SK-N-SH treated with all-trans-retinoic acid at 6 μM for 48 hours (cell line): ENCODE measurements around the gene LAMB4.

Experiments
- ISL1 ChIP-seq: fragments of 250-450 bp; sonication (Bioruptor Pico); IDR thresholded peaks from 2 replicates; pipeline ENCODE4 v2.1.2; 2022; ENCODE audit warnings: mild to moderate bottlenecking, moderate library complexity
- OSR1 ChIP-seq: fragments of 250-450 bp; sonication (Bioruptor Pico); IDR thresholded peaks from 2 replicates; pipeline ENCODE4 v1.8.0; 2022; ENCODE audit warnings: moderate library complexity, mild to moderate bottlenecking, inconsistent platforms
- PATZ1 ChIP-seq: fragments of 250-450 bp; sonication (Bioruptor Pico); IDR thresholded peaks from 2 replicates; pipeline ENCODE4 v1.8.0; 2020; ENCODE audit warnings: mild to moderate bottlenecking, moderate library complexity, borderline replicate concordance
- RARB ChIP-seq: fragments of 250-450 bp; sonication (Bioruptor Pico); IDR thresholded peaks from 2 replicates; pipeline ENCODE4 v1.8.0; 2021; ENCODE audit warnings: mild to moderate bottlenecking, moderate library complexity
- SNAI2 ChIP-seq: fragments of 250-450 bp; sonication (Bioruptor Pico); IDR thresholded peaks from 2 replicates; pipeline ENCODE4 v1.5.0; 2020; ENCODE audit warnings: mild to moderate bottlenecking, moderate library complexity
- TSHZ2 ChIP-seq: fragments of 250-450 bp; sonication (Bioruptor Pico); IDR thresholded peaks from 2 replicates; pipeline ENCODE4 v1.5.0; 2020; ENCODE audit warnings: mild to moderate bottlenecking, moderate library complexity
- ZC3H10 ChIP-seq: fragments of 250-450 bp; sonication (Bioruptor Pico); IDR thresholded peaks from 2 replicates; pipeline ENCODE4 v1.5.1; 2021; ENCODE audit warnings: mild to moderate bottlenecking, moderate library complexity
- ZFP3 ChIP-seq: fragments of 250-450 bp; sonication (Bioruptor Pico); IDR thresholded peaks from 2 replicates; pipeline ENCODE4 v1.5.0; 2020; ENCODE audit warnings: mild to moderate bottlenecking, moderate library complexity
- ZNF565 ChIP-seq: fragments of 450-650 bp; formaldehyde crosslinking; conservative IDR thresholded peaks from 2 replicates; pipeline ENCODE4 v1.5.0; 2020; ENCODE audit warnings: low read depth, mild to moderate bottlenecking, moderate library complexity
- ZNF70 ChIP-seq: fragments of 450-650 bp; formaldehyde crosslinking; IDR thresholded peaks from 2 replicates; pipeline ENCODE4 v1.5.0; 2020; ENCODE audit warnings: mild to moderate bottlenecking, moderate library complexity

GRCh38 chr7:108134486-108134885 lies 4.3 kb upstream of the LAMB4 start:
- TF ChIP-seq PATZ1 (CRISPR knock-in tag) (no peak), RARB (no peak), ZFP3 (CRISPR knock-in tag) (no peak), ZNF70 (CRISPR knock-in tag) (no peak), ZNF565 (CRISPR knock-in tag) (no peak), SNAI2 (CRISPR knock-in tag) (no peak), OSR1 (no peak), TSHZ2 (CRISPR knock-in tag) (no peak), ZC3H10 (CRISPR knock-in tag) (no peak), ISL1 (no peak)
